Frontal cortex (tissue), 4 donors: ENCODE results near the gene NOA1. TPM values are rescaled to one million over a fixed set of nuclear protein-coding genes. Genes with fewer than 3 reads are reported as not detected.

ENCODE experiments used
- DNase-seq, 2 donors: peaks; one replicate each; pipeline ENCODE4 v3.0.0; 2012; ENCODE audit warnings: low spot score in 2 of 2
- FAIRE-seq: peaks from 2 replicates; lab custom pipeline; 2012; peaks lifted over from hg19 to GRCh38; lab: Jason Lieb, UNC
- total RNA-seq: library from RNA; depleted of rRNA; stranded (reverse); fragments of >200 nt; gene quantifications from one replicate; pipeline ENCODE4 v1.2.3, GENCODE V29; 2014
- donor health status: control.
- donor health status: control.
- donor health status: control.

NOA1 gene
- 19.6 TPM for total RNA-seq

GRCh38 chr4:56977321-56978012 lies at the start of gene NOA1:
Gene NOA1 (minus strand): TSS chr4:56977606. CDS start chr4:56977585, 21 bp downstream.
- DNase-seq (peak; percentile 90 to 95), FAIRE-seq (no peak)

GRCh38 chr4:57023104-57023503 lies 45.7 kb upstream of the NOA1 start:
- no peak for FAIRE-seq
- no peak for DNase-seq

GRCh38 chr4:57020467-57021101 lies 43.2 kb upstream of the NOA1 start:
- no peak for FAIRE-seq
- DNase-seq = no peak

- FAIRE-seq (no peak), DNase-seq (no peak)
Measured at GRCh38 chr4:57018980-57019379, 41.6 kb upstream of the NOA1 start.

GRCh38 chr4:57013543-57014120 lies 36.2 kb upstream of the NOA1 start:
- FAIRE-seq (no peak), DNase-seq (no peak)

GRCh38 chr4:56999751-57000150 lies 22.3 kb upstream of the NOA1 start:
- DNase-seq (no peak), FAIRE-seq (no peak)

- peak; percentile 17 for FAIRE-seq
- peak in 1 of 2 donors; percentile 37 for DNase-seq
Measured at GRCh38 chr4:56995525-56995924, 18.1 kb upstream of the NOA1 start.

- no peak for DNase-seq
- no peak for FAIRE-seq
Measured at GRCh38 chr4:56990109-56990905, 12.9 kb upstream of the NOA1 start.

GRCh38 chr4:56986952-56987351 lies 9.5 kb upstream of the NOA1 start:
- FAIRE-seq (no peak), DNase-seq (no peak)

GRCh38 chr4:56986192-56986591 lies 8.8 kb upstream of the NOA1 start:
- DNase-seq (no peak), FAIRE-seq (no peak)

GRCh38 chr4:56981795-56982201 lies 4.4 kb upstream of the NOA1 start:
- FAIRE-seq (no peak), DNase-seq (no peak)

- FAIRE-seq (no peak), DNase-seq (no peak)
Measured at GRCh38 chr4:56979421-56980072, 2.1 kb upstream of the NOA1 start.

- FAIRE-seq (no peak), DNase-seq (peak; percentile 74 to 79)
Measured at GRCh38 chr4:56978750-56979303, 1.4 kb upstream of the NOA1 start, which contains the start of gene POLR2B. Gene POLR2B (plus strand): TSS chr4:56978896. CDS start chr4:56978986, 90 bp downstream.

- FAIRE-seq = no peak
- peak; percentile 52 to 63 for DNase-seq
Measured at GRCh38 chr4:56976837-56977320, 527 bp downstream of the NOA1 start.

- FAIRE-seq = no peak
- DNase-seq = no peak
Measured at GRCh38 chr4:56976283-56976836, 1.0 kb downstream of the NOA1 start.

- FAIRE-seq = no peak
- DNase-seq = no peak
Measured at GRCh38 chr4:56973336-56973735, 4.1 kb downstream of the NOA1 start.

GRCh38 chr4:56972809-56973208 lies 4.6 kb downstream of the NOA1 start:
- DNase-seq (no peak), FAIRE-seq (no peak)

GRCh38 chr4:56972389-56972788 lies 5.0 kb downstream of the NOA1 start:
- FAIRE-seq (no peak), DNase-seq (no peak)

- no peak for DNase-seq
- no peak for FAIRE-seq
Measured at GRCh38 chr4:56971383-56971782, 6.0 kb downstream of the NOA1 start.
